B cell (primary cell): ENCODE measurements around the gene CYGB. TPM values are rescaled to one million over a fixed set of nuclear protein-coding genes. Genes with fewer than 3 reads are reported as not detected.

Experiments
- ATAC-seq: fragments of 200-7000 bp; cut with Tn5 transposase; one replicate; pipeline ENCODE4 v1.10.0; 2021; ENCODE audit warnings: low read depth, mild to moderate bottlenecking, moderate number of reproducible peaks, moderate library complexity
- CTCF ChIA-PET: fragments of 350-600 bp; sonication (Branson Sonifier 250); formaldehyde crosslinking; loops from one replicate; lab custom pipeline; 2021; ENCODE audit warnings: antibody characterized with exemption, inconsistent platforms; lab: Charles Lee
- POLR2A ChIA-PET: fragments of 350-600 bp; sonication (Branson Sonifier 250); formaldehyde crosslinking; loops from one replicate; lab custom pipeline; 2021; ENCODE audit warnings: antibody characterized with exemption; lab: Charles Lee
- DNase-seq: peaks from one replicate; pipeline ENCODE4 v3.0.0; 2013
- H2AFZ ChIP-seq: 2 replicates; pipeline ENCODE4 v1.6.1; 2012; ENCODE audit warnings: mild to moderate bottlenecking, low read depth, low read length; ENCODE audit not compliant: insufficient read depth, poor library complexity, severe bottlenecking
- H3K27ac ChIP-seq, 2 donors: 1 replicate in 1 of 2; 2 replicates in 1 of 2; pipeline ENCODE4 v1.5.1; 2012 to 2013; ENCODE audit warnings: low read length in 2 of 2, mild to moderate bottlenecking in 2 of 2, moderate library complexity in 1 of 2
- H3K27me3 ChIP-seq, 4 experiments: fragments of 200-600 bp in 1 of 4; sonication (generic) in 1 of 4; replicated peaks in 1 of 4; 1 replicate in 2 of 4; 2 replicates in 2 of 4; pipeline versions ENCODE4 v1.6.1 to v1.7.0; 2013 to 2016; ENCODE audit warnings: low read length in 3 of 4, mild to moderate bottlenecking in 2 of 4, mixed read lengths in 1 of 4, moderate library complexity in 1 of 4; ENCODE audit not compliant: insufficient read depth in 4 of 4, control insufficient read depth in 3 of 4; ENCODE audit errors: control extremely low read depth in 1 of 4
- H3K36me3 ChIP-seq, 2 experiments: replicated peaks in 1 of 2; 1 replicate in 1 of 2; 2 replicates in 1 of 2; pipeline versions ENCODE4 v1.6.1 to v1.7.1; 2013; ENCODE audit warnings: low read length in 1 of 2; ENCODE audit not compliant: insufficient read depth in 2 of 2, control insufficient read depth in 1 of 2; ENCODE audit errors: control extremely low read depth in 1 of 2, extremely low read depth in 1 of 2
- H3K4me1 ChIP-seq, 2 donors: fragments of 200-600 bp in 1 of 2; sonication (generic) in 1 of 2; 1 replicate in 1 of 2; 2 replicates in 1 of 2; pipeline versions ENCODE4 v1.5.1 to v1.6.1; 2013 to 2017; ENCODE audit warnings: low read length in 2 of 2; ENCODE audit not compliant: control insufficient read depth in 2 of 2, insufficient read depth in 2 of 2
- H3K4me2 ChIP-seq: replicated peaks from 2 replicates; pipeline ENCODE3; 2012; ENCODE audit warnings: mild to moderate bottlenecking, low read depth, low read length; ENCODE audit not compliant: poor library complexity, severe bottlenecking
- H3K4me3 ChIP-seq, 5 experiments: fragments of 200-600 bp in 1 of 5; sonication (generic) in 1 of 5; 1 replicate in 3 of 5; 2 replicates in 2 of 5; pipeline versions ENCODE4 v1.5.1 to v1.7.0; 2011 to 2016; ENCODE audit warnings: low read length in 4 of 5, mild to moderate bottlenecking in 4 of 5, low read depth in 2 of 5, control low read depth in 1 of 5, moderate library complexity in 1 of 5; ENCODE audit not compliant: insufficient read depth in 1 of 5; ENCODE audit errors: control extremely low read depth in 1 of 5, extremely low read depth in 1 of 5
- H3K79me2 ChIP-seq: fragments of 200-600 bp; sonication (generic); one replicate; pipeline ENCODE4 v1.6.0; 2016; ENCODE audit warnings: low read length; ENCODE audit not compliant: control insufficient read depth, insufficient read depth
- H3K9ac ChIP-seq: fragments of 200-600 bp; sonication (generic); 2 replicates; pipeline ENCODE4 v1.6.1; 2017; ENCODE audit warnings: mild to moderate bottlenecking, low read length, moderate library complexity
- H3K9me3 ChIP-seq, 3 donors: one replicate each; pipeline versions ENCODE4 v1.6.1 to v1.7.1; 2013; ENCODE audit warnings: low read length in 2 of 3; ENCODE audit not compliant: control insufficient read depth in 2 of 3, insufficient read depth in 1 of 3; ENCODE audit errors: control extremely low read depth in 1 of 3
- H4K20me1 ChIP-seq: 2 replicates; pipeline ENCODE4 v1.6.0; 2012; ENCODE audit warnings: mild to moderate bottlenecking, low read length; ENCODE audit not compliant: insufficient read depth, control insufficient read depth, poor library complexity, severe bottlenecking
- H3K27ac Mint-ChIP-seq: one replicate; pipeline ENCODE4 v1.8.0; 2021; ENCODE audit warnings: mixed read lengths
- H3K27me3 Mint-ChIP-seq: one replicate; pipeline ENCODE4 v1.8.0; 2021; ENCODE audit warnings: mixed read lengths
- H3K4me1 Mint-ChIP-seq: one replicate; pipeline ENCODE4 v1.8.0; 2021; ENCODE audit warnings: mixed read lengths
- H3K4me3 Mint-ChIP-seq: one replicate; pipeline ENCODE4 v1.8.0; 2021; ENCODE audit warnings: mixed read lengths
- H3K9me3 Mint-ChIP-seq: one replicate; pipeline ENCODE4 v1.8.0; 2022; ENCODE audit warnings: mixed read lengths; ENCODE audit not compliant: insufficient read depth
- EZH2 ChIP-seq: IDR thresholded peaks from 2 replicates; pipeline ENCODE4 v1.6.1; 2012; ENCODE audit warnings: borderline replicate concordance, low read depth, mild to moderate bottlenecking, moderate library complexity, low read length; ENCODE audit not compliant: insufficient read depth, poor library complexity, severe bottlenecking
- WGBS: methylation state at CpG from one replicate; pipeline ENCODE4 v1.1.5; 2013; ENCODE audit warnings: missing lambda C conversion rate; ENCODE audit not compliant: insufficient coverage; 5-methylcytosine and 5-hydroxymethylcytosine counted together
- intact Hi-C: fragments of 100-400 bp; cut with micrococcal nuclease; formaldehyde crosslinking; loops from one replicate; pipeline ENCODE4 v1.10.0; 2022
- polyA plus RNA-seq: library from polyadenylated mRNA; depleted of rRNA; stranded (reverse); fragments of >200 nt; gene quantifications from 2 replicates; pipeline ENCODE4 v1.2.3, GENCODE V29; 2012
- total RNA-seq, 2 donors: library from RNA; stranded (reverse); fragments of 120-200 nt in 1 of 2; gene quantifications; 1 replicate in 1 of 2; 2 replicates in 1 of 2; pipeline versions ENCODE4 v1.2.3 to v1.2.4, GENCODE V29; 2013 to 2022
- TF ChIP-seq, protein P1 (sequence below): fragments of 200-600 bp; IDR thresholded peaks from one replicate; pipeline ENCODE4 v1.8.0; 2022; ENCODE audit warnings: antibody characterized with exemption, mild to moderate bottlenecking

CYGB gene
- total and polyA plus RNA-seq, 2 donors (not counting 1 experiment from before 2014, with no cell fraction given), result 0.42 to 2.7 TPM

- peaks cover 0 to 39% (median 17%) of the 10 kb centered on the region in 4 experiments for H3K27me3 ChIP-seq
- H4K20me1 ChIP-seq, result peaks cover 10% of the 10 kb centered on the region
- H3K27ac ChIP-seq, result no peak overlapping the region
- H3K4me1 ChIP-seq, result peaks cover 17 to 27% of the 10 kb centered on the region in 2 donors
- peak overlapping the region; percentile 59 for H3K4me3 Mint-ChIP-seq
- ATAC-seq (no peak), DNase-seq (no peak)
- no peak overlapping the region for H3K9ac ChIP-seq
- H2AFZ ChIP-seq, result no peak overlapping the region
- H3K27me3 Mint-ChIP-seq, result peaks cover 20% of the 10 kb centered on the region
- peaks cover 31% of the 10 kb centered on the region for H3K4me1 Mint-ChIP-seq
- no peak for TF ChIP-seq EZH2
- TF ChIP-seq, protein P1, sequence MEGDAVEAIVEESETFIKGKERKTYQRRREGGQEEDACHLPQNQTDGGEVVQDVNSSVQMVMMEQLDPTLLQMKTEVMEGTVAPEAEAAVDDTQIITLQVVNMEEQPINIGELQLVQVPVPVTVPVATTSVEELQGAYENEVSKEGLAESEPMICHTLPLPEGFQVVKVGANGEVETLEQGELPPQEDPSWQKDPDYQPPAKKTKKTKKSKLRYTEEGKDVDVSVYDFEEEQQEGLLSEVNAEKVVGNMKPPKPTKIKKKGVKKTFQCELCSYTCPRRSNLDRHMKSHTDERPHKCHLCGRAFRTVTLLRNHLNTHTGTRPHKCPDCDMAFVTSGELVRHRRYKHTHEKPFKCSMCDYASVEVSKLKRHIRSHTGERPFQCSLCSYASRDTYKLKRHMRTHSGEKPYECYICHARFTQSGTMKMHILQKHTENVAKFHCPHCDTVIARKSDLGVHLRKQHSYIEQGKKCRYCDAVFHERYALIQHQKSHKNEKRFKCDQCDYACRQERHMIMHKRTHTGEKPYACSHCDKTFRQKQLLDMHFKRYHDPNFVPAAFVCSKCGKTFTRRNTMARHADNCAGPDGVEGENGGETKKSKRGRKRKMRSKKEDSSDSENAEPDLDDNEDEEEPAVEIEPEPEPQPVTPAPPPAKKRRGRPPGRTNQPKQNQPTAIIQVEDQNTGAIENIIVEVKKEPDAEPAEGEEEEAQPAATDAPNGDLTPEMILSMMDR, result no peak
- peaks cover 41% of the 10 kb centered on the region for H3K79me2 ChIP-seq
- H3K27ac Mint-ChIP-seq, result no peak overlapping the region
- ChIA-PET POLR2A (interaction anchor here (1.1 kb wide), 1 partner anchor 8 kb away, joined by 5 read pairs; no protein-coding TSS in a partner anchor), CTCF (interaction anchor here (1.2 to 2.5 kb wide), 3 partner anchors 9 to 13 kb away, joined by 5 to 16 read pairs (median 6); no protein-coding TSS in a partner anchor)
- H3K9me3 Mint-ChIP-seq, result no peaks in the 10 kb centered on the region
- intact Hi-C loops, result no loop called here
- H3K36me3 ChIP-seq, result no peaks in the 10 kb centered on the region
- peak overlapping the region in 1 of 5 experiments; percentile 29 for H3K4me3 ChIP-seq
- H3K4me2 ChIP-seq, result peak overlapping the region; percentile 85
- peaks cover 0 to 6% (median 0%) of the 10 kb centered on the region in 3 donors for H3K9me3 ChIP-seq
- WGBS, result 67% methylated on average over 22 of the region's 25 CpGs
These were observed 810 bp downstream of the CYGB start for GRCh38 chr17:76536511-76537287.
